Activated gamma-delta T cell treated with anti-CD3 and anti-CD28 coated beads, Interleukin-2, amount 50 U/mL, for 16 hours (primary cell): ENCODE data around the gene LAPTM5.

Experiments
- DNase-seq: peaks from one replicate; pipeline ENCODE4 v3.0.0-alpha.2; 2020; ENCODE audit warnings: low read depth

Gene LAPTM5

DNA sequence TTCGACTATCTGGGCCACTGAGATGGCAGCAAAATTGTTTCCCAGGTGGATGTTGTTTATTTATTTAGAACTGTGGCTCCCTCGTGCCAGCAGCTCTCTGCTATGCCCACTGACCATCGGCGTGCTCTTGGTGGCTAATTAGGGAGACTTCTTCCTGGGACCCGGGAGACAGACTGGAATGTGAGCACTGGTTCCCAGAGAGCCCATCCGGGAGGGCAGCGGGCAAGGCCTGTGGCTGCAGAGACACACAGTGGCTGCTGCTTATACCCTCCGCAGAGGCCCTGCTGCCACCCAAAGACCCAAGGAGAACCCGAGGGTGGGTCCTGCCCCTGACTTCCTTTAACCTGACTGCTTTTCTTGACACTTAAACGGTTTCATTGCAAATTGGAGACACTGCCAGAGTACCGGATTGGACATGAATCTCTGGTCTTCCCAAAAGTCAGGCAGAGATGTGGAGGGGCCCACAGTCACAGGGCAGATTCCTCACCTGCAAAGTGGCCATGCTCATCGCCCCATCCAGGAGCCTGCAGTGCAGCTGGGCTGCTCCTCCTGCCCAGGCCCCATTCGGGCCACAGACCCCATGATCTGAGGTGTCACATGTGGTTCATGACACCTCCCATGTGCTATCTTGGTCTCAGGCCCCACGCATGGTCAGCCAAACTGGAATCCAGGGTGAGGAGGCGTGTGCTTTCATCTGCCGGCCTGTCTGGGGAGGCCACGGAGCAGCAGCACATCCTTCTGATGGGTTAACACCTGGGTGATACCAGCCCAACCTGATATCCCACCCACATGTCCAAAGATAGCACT lies 28.5 kb downstream of the LAPTM5 start:
- no peak for DNase-seq

GRCh38 chr1:30728340-30728739 lies 29.2 kb downstream of the LAPTM5 start:
- no peak for DNase-seq

- DNase-seq: no peak
These were observed 29.8 kb downstream of the LAPTM5 start for GRCh38 chr1:30727824-30728223.

DNA sequence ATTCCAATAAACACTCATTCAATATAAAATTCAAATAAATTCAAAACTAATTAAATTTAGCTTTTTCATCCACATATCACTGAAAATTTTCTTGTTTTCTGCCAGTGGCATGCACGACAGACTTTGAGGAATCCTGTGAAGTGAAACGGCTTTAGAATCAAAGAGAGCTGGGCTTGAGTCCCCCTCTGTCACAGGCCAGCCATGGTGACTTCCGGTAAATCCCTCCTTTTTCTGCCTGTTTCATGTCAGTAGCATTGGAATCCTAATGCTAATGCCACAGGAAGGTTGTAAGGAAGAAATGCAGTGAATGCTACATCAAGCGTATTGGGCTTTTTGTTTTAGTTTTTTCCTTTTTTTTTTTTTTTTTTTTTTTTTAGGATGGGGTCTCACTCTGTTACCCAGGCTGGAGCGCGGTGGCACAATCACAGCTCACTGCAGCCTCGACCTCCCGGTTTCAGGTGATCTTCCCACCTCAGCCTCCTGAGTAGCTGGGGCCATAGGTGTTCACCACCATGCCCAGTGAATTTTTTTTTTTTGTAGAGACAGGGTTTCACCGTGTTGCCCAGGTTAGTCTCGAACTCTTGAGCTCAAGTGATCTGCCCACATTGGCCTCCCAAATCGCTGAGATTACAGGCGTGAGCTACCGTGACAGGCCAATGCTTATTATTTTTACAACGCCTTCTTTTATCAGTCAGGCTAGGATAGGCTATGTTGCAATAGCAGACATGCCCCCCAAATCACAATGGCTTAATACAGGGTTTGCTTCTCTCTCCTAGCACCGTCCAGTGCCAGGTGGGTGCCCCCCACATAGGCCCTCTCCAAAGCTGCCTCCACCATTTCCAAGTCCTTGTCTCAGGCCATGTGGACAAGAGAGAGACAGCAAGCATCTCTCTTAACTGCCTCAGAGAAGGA lies 30.5 kb downstream of the LAPTM5 start:
- no peak for DNase-seq

GRCh38 chr1:30726236-30726635 lies 31.3 kb downstream of the LAPTM5 start:
- DNase-seq: no peak

DNA sequence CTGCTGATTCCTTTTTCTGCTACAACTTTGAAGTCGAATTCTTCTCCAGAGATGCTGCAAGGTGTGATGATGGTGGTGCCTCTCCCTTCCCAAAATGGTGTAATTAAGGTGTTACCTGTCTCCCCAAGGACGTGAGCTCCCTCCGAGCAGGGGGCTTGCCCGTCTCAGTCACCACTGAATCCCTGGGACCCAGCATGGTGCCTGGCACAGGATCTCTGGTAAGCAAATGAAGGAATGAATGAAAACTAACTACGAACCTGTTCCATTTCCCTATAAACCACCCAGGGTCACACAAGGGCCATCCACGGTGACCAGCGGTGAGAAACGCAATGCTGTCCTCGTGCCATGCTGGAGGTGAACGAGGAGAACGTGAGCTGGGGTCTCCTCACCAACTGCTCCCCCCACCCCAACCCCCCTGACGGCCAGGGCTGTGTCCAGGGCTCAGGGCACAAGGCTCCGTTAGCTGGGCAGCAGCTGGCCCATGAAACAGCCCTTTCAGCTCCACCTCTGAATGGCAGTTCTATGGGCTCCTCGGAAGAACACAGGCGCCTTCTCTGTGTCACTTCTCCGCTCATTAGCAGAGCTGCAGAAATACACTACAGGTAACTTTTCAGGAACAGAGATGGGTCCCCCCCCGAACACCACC lies 32.0 kb downstream of the LAPTM5 start:
- no peak for DNase-seq

DNA sequence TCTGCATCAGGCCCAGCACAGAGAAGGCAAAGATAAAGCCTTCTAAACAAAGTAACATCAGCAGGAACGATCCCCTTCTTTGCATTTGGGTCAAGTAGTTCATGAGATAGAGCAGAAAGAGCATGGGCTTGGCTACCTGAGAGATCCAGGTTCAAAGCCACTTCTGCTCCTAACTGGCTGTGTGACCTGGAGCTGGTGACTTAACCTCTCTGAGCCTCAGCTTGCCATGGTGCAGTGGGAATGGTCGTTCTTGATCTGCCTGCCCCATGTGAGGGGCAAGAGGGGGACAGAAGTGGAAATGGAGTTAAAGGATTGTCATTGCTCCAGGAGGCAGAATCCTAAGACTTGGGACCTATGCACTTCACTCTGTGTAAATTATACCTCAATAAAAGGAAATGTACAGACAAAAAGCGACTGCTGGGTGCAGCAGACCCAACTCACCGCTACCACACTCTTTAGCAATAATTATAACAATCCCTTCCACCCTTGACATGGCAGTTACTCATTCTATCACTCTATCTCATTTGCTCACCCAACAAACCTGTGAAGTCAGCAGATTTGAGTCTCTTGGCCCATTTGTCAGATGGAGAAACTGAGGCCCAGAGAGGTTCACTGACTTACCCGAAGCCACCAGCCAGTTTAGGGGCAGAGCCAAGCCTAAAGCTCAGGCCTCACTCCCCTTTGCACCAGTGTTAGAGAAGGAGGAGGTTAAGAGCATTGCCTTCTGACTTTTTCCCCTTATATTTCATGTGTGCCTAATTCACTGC lies 32.7 kb downstream of the LAPTM5 start:
- DNase-seq: no peak

- no peak for DNase-seq
These were observed 33.4 kb downstream of the LAPTM5 start for GRCh38 chr1:30724175-30724574.

GRCh38 chr1:30723331-30723755 lies 34.2 kb downstream of the LAPTM5 start, which contains the start of gene MATN1:
TSS of gene MATN1 (minus strand) at chr1:30723585. CDS start at chr1:30723551, 34 bp downstream.
- DNase-seq: no peak

DNA sequence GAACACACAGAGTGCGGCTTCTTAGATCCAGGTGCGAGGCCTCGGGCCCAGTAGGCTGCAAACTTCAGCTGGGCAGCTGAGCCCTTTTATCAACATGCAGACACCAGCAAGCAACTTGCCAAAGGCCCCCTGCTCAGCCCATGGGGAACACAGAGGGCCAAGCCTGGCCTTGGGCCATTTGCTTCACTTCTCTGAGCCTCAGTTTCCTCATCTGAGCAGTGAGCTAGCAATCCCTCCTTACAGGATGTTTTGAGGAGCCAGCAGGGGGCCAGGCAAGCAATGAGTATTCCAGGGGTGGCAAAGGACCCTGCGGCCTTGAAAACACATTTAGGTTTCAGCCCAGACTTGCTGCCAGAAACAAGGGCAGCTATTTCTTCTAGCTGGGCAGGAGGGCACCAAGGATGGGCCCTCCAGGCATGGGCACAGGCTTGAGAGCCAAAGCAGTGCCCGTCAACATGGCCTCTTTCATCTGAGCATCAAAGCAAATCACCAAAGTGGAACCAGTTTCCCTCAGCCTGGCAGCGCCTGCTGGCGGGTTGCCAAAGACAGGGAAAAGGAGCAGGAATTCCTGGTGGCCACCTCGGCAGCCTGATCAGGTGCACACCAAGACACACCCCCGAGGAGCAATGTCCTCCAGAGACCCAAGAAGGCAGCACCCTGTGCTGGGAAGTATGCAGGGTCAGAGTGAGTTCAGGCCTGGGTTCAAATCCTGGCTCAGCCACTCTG lies 35.6 kb downstream of the LAPTM5 start:
- no peak for DNase-seq

GRCh38 chr1:30721341-30721793 lies 36.2 kb downstream of the LAPTM5 start:
- DNase-seq: no peak

- no peak for DNase-seq
These were observed 37.0 kb downstream of the LAPTM5 start for GRCh38 chr1:30720271-30721223.

DNA sequence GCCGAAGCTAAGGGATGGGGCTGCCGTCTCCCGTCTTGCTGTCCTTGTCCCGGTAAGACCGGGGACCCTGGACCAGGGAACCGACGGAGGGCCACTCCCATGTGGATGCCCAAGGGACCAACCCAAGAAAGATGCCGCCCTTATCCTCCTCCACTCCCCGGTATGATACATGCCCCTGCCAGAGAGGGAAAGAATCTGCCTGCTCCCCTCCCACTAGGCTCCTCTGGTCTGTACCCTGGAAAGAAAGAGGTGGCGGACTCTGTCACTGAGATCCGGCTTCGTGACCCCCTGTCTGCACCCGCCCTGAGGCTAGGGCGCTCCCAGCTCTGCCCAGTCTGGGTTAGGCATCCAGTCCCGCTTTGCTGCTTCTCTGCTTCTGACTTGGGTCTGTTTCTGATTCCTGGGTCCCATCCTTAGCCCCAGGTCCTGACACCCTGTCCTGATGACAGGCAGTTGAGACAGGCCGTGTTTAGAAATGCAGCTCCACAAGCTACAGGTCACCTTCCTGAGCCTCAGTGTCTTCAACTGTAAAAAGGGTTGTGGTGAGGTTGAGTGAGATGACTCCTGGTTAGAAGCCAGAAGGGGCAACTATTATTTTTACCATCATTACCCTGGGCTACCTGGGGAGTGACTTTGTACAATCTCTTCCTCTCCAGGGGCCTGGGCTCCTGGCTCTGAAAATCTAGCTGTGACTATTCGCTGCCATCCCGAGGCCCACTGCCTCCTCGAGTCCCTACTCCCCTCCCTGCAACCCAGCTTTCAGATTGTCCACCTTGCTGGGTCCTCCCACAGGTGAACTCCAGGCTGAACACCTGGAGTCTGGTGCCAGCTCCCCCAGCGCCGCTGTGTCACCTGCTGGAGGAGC lies 37.9 kb downstream of the LAPTM5 start:
- no peak for DNase-seq

DNA sequence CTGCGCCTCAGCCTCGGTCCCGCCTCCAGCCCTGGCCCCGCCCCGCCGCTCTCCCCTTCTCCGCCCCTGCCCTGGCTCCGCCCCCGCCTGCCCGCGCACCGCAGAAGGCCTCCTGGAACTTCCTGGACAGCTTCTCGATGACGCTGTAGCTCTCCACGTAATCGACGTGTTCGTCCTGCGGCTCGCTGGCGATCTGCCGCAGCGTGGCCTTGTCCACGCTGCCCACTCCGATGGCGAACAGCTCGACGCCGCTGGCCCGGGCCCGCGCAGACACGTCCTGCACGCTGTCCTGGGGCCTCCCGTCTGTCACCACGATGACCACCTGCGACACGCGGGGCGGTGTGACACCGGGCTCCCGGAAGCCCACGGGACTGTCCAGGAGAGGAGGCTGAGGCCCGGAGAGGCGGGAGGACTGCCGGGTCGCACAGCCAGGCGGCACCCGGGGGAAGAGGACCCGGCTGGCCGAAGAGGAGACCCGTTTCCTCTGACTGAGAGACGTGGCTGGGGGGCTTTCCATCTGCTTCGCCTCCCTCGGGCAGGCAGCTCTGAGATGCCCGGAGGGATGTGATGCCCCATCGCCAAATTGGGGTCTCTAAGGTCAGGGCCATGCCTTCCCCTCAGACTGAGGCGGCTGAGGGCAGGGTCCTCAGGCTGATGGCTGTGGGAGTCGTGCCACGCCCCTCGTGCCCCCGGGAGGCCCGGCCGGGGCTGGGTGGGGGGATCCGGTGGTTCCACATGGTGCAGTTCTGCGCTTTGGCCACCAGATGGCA lies 38.8 kb downstream of the LAPTM5 start:
- DNase-seq: peak; percentile 78

- peak; percentile 100 for DNase-seq
These were observed 39.4 kb downstream of the LAPTM5 start for GRCh38 chr1:30718091-30718635.

- no peak for DNase-seq
These were observed 40.9 kb downstream of the LAPTM5 start for GRCh38 chr1:30716646-30717045.

GRCh38 chr1:30715886-30716285 lies 41.7 kb downstream of the LAPTM5 start:
- DNase-seq: no peak

GRCh38 chr1:30715216-30715615 lies 42.4 kb downstream of the LAPTM5 start:
- DNase-seq: no peak
